CD4-positive, alpha-beta T cell treated with Interleukin-1 beta for 1 hour (primary cell): Measurements from ENCODE around the gene ODF2.
A peak's percentile ranks its signal among the peaks of the same experiment; 100 is the strongest.
"Not testable (repeated sequence)": the region's sequence is repeated elsewhere in the genome, so short reads cannot be mapped to it uniquely, and the experiment has no call there.

ENCODE experiments used
- DNase-seq, 2 donors: peaks; one replicate each; pipeline ENCODE4 v3.0.0-alpha.2; 2020 to 2022

Gene ODF2

DNA sequence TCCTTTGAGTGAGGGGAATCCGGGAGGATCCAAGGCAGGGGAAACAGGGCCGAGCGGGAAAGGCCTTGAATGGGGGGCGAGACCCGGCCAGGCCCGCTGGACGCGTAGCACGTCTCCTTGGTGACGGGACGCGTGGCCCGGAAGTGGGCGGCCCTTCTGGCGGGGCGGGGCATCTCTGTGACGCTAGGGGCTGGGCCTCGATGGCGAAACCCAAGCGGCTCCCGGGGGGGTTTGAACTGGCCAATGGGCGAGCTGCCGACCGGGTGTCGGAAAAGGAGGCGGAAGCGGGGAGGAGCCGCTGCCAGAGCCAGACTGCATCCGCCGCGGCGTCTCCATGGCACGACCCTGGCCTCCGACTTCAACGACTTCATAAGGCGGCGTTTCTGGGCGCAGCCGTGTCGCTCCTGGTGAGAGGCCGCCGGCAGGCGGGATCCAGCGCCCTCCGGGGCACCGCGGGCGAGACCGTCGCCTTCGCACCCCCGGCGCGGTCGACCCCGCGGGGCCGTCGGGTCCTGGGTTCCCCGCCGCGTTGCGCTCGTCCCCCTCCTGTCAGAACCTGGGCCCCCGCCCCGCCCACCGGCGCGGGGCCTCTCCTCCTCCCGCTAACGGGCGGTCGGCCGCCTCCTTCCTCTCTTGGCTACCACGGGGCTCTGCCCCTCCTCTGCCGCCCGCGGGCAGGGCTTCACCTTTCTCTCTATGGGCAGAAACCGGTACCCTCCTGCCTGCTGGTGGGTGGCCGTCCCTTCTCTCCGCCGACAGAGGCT, at the start of gene ODF2:
Gene ODF2, plus strand, starts transcription at position 158 of the 764 bp plus-strand sequence. Its CDS starts 86 bp downstream, at position 244.
- DNase-seq: peak; percentile 97 to 98

DNA sequence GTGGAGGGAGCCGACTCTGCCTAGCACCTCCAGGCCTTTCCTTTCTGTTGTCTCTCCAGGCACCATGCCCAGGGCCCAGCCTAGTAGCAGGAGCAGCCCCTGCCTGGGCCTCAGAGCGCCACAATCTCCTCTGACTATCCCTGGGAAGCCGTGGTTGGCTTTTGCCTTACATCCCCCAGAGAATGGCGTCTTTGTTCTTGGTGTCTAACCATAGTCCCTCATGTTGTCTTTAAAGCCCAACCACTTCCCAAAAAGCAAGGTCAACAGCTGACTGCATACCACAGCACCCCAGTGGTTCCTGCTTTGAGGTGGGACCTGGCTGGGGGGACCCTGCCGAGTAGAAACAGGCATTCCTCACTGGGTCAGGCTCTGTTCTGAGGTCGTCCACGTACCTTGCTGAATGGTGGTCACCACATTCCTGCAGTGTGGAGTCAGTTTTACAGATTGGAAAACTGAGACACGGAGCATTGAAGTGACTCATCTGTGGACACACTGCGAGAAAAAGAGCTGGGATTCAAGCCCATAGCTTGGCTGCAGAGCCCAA, 48.9 kb upstream of the ODF2 start:
- DNase-seq: no peak

- DNase-seq: no peak
Measured at GRCh38 chr9:128408963-128409431, 46.8 kb upstream of the ODF2 start.

GRCh38 chr9:128409450-128409849, 46.4 kb upstream of the ODF2 start:
- DNase-seq: no peak

GRCh38 chr9:128409978-128410377, 45.8 kb upstream of the ODF2 start:
- no peak for DNase-seq

- DNase-seq: no peak
Measured at GRCh38 chr9:128411364-128412119, 44.3 kb upstream of the ODF2 start.

- peak; percentile 41 to 50 for DNase-seq
Measured at GRCh38 chr9:128412120-128412790, 43.6 kb upstream of the ODF2 start.

DNA sequence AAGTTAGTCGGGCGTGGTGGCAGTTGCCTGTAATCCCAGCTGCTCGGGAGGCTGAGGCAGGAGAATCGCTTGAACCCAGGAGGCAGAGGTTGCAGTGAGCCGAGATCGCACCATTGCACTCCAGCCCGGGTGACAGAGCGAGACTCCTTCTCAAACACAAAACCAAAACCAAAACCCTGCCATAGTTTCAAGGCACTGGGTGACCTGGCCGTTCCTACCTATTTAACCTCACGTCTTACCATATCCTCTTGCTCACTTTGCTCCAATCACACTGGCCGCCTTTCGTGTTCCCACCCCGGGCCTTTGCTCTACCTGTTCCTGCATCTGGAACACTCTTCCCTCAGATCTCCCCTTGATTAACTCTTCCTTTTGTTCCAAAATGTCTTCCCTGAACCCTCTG, 42.1 kb upstream of the ODF2 start:
- DNase-seq: not testable (repeated sequence)

GRCh38 chr9:128414461-128414860, 41.3 kb upstream of the ODF2 start:
- no peak for DNase-seq

DNA sequence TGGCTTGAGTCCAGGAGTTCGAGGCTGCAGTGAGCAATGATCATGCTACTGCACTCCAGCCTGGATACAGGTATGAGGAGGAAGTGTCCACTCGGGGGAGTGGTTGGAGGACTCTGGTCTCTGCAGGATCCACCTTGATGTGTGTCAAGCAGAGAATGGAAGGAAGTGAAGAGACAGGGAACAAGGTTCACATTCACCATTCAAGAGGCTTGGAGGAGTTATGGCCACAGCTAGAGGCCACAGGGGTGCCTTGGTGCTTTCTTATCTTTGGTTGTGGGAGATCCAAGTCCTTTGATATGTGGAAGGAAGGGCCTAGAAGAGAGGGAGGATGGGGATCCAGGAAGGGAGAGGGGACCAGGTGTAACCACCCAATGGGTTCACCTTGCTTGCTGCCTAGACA, 40.5 kb upstream of the ODF2 start:
- no peak for DNase-seq

GRCh38 chr9:128416014-128416413, 39.8 kb upstream of the ODF2 start:
- DNase-seq: no peak

- DNase-seq: no peak
Measured at GRCh38 chr9:128416432-128417019, 39.3 kb upstream of the ODF2 start.

DNA sequence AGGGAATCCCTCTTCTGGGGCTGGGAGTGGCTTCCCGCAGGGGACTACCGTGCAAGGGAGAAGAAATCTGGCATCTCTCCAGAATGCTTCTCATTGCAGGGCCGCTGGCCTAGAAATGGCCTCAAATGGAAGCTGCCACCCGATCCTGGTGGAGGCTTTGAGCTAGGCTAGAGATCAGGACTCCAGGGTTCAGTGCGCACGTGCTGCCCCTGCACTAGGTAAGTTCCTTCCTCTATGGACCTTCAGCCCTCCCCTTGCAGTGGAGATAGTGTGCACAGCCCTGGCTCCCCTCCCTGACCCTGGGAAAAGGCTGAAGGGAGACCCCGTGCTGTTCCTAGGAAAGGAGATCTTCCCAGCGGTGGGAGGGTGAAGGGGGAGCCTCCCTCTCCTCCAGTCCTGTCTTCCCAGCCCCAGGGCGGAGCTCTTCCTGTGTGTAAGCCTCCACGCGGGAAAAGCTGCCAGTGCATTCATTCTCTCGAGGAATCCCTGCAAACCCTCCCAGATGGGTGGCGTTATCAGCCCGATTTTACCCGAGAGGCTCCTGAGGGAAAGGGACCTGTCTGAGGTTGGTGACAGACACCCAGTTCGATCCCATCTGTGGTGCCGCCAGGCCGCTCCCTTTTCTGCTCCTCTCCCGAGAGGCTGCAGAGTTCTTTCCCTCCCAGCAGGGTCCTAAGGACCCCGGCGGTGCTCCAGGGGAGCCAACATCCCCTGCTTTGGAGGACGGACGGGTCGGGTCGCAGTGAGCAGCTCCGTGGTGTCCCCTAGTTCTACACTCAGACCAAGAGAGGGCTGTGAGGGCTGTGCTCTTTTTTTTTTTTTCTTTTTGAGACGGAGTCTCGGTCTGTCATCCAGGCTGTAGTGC, 36.5 kb upstream of the ODF2 start:
- DNase-seq: no peak

GRCh38 chr9:128420060-128420650, 35.7 kb upstream of the ODF2 start:
- DNase-seq: peak; percentile 71 to 74

DNA sequence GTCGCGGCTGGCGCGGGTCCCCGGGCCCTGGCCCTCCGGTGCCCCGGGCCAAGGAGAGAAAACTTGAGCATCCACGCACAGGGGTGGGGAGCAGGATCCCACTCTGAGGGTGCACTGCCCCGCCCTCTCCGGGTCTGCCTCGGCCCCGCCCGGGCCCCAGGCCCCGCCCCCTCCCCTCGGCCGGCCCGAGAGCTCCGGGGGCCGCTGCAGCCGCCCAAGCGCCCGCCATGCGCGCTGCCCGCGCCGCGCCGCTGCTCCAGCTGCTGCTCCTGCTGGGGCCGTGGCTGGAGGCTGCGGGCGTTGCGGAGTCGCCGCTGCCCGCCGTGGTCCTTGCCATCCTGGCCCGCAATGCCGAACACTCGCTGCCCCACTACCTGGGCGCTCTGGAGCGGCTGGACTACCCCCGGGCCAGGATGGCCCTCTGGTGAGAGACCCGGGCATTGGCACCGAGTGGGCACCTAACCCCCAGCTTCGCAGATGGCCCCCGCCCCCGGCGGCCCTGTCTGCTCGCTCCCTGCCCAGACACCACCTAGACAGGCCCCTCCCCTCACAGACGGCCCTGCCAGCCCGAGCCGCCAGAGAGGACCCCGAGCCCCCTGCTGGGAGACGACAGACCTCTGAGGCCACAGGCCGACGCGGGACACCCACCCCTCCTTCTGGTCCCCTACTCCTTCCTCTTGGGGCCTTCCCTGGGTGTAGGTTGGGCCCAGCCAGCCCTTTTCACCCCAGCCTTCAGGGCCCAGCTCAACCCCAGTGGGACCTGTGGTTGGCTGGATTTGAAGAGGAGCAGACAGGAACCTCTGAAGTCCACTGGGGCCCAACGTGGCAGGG, 34.9 kb upstream of the ODF2 start, which contains the start of gene CERCAM:
Gene CERCAM, plus strand, starts transcription at position 207 of the 831 bp plus-strand sequence. Its CDS starts 21 bp downstream, at position 228.
- DNase-seq: peak; percentile 47 to 52

DNA sequence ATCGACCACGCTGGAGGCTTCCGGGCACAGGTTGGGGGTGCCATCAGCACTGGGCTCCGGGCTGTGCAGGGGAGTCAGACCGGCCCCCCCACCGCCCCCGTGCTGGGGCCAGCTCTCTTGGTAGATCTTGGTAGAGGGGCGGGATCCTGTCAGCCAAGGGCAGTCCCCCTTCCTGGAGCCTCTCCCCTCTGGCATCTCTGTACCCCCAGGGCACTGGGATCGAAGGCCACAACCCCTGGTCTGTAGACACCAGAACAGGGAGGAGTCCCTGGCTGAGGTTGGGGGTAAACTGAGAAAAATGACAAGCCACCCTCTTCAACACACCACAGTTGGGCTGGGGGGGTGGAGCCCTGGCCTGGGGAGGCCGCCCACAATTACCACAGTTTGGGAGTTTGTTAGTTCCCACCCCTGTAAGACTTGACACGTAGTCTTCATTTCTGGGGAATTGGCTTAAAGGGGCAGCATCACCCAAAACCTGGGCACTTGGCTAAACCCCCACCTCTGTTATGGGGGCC, 34.3 kb upstream of the ODF2 start:
- no peak for DNase-seq

- not testable (repeated sequence) for DNase-seq
Measured at GRCh38 chr9:128422022-128422782, 33.6 kb upstream of the ODF2 start.

DNA sequence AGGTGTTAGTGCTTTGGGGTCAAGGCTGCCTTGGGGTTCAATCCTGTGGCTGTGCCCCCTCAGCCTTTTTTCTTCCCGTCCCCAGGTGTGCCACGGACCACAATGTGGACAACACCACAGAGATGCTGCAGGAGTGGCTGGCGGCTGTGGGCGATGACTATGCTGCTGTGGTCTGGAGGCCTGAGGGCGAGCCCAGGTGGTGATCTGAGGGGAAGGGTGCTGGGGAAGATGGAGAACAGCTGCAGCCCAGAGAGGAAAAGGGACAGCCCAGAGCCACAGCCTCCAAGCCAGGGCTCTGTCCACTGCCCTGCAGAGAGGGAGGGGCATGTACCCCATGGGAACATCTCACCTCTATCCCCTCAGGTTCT, 33.0 kb upstream of the ODF2 start:
- DNase-seq: no peak

- DNase-seq: not testable (repeated sequence)
Measured at GRCh38 chr9:128423356-128423755, 32.5 kb upstream of the ODF2 start.
